Ovary (tissue), 9 donors: ENCODE measurements around the gene FAM53A. TPM values are rescaled to one million over a fixed set of nuclear protein-coding genes. Genes with fewer than 3 reads are reported as not detected.

Source experiments
- DNase-seq, 5 donors: peaks; one replicate each; pipeline ENCODE4 v3.0.0-alpha.2; 2019 to 2020
- H3K27ac ChIP-seq, 2 donors: fragments of 200-600 bp; one replicate each; pipeline versions ENCODE4 v1.5.1 to v1.8.0; 2019 to 2022
- H3K27me3 ChIP-seq: fragments of 200-600 bp; one replicate; pipeline ENCODE4 v1.8.0; 2022
- H3K36me3 ChIP-seq: fragments of 200-600 bp; sonication (generic); one replicate; pipeline ENCODE4 v1.5.1; 2019
- H3K4me1 ChIP-seq: one replicate; pipeline ENCODE4 v1.8.1; 2013; ENCODE audit warnings: mild to moderate bottlenecking, moderate library complexity; ENCODE audit not compliant: insufficient read depth
- H3K4me3 ChIP-seq: fragments of 200-600 bp; sonication (generic); one replicate; pipeline ENCODE4 v1.5.1; 2017
- H3K9me3 ChIP-seq, 2 donors: fragments of 200-600 bp in 1 of 2; sonication (generic) in 1 of 2; one replicate each; pipeline versions ENCODE4 v1.5.1 to v1.8.1; 2013 to 2019; ENCODE audit warnings: mild to moderate bottlenecking in 1 of 2, moderate library complexity in 1 of 2
- CTCF ChIP-seq, 3 donors: fragments of 450-650 bp in 2 of 3; fragments of 200-600 bp in 1 of 3; IDR thresholded peaks; one replicate each; pipeline versions ENCODE4 v1.5.1 to v1.8.0; 2016 to 2022; ENCODE audit warnings: antibody characterized with exemption in 3 of 3, mild to moderate bottlenecking in 1 of 3
- EP300 ChIP-seq: sonication (generic); formaldehyde crosslinking; IDR thresholded peaks from one replicate; pipeline ENCODE4 v1.6.1; 2017; ENCODE audit warnings: antibody characterized with exemption
- POLR2A ChIP-seq: fragments of 450-650 bp; IDR thresholded peaks from one replicate; pipeline ENCODE4 v1.6.1; 2017; ENCODE audit warnings: antibody characterized with exemption, mild to moderate bottlenecking, moderate library complexity
- WGBS, 3 donors: extraction: QIAGEN DNeasy Blood & Tissue Kit in 1 of 3; methylation state at CpG; one replicate each; pipeline versions ENCODE4 v1.1.5 to v1.1.7; 2013 to 2017; 5-methylcytosine and 5-hydroxymethylcytosine counted together
- intact Hi-C, 4 donors: fragments of 100-400 bp; cut with DNase I; formaldehyde crosslinking; loops; one replicate each; pipeline versions ENCODE4 v1.11.0 to v1.15.1; 2022 to 2023
- polyA plus RNA-seq, 2 donors: library from polyadenylated mRNA; stranded (reverse); fragments of 200-250 nt in 1 of 2; fragments of 350-450 nt in 1 of 2; fragmentation: Illumina TruSeq in 1 of 2; extraction: RNeasy Lipid Tissue Mini Kit (QIAGEN cat#74804) in 1 of 2; gene quantifications; one replicate each; pipeline ENCODE4 v1.2.3, GENCODE V29; 2013 to 2014
- total RNA-seq, 7 donors: library from RNA; depleted of rRNA in 2 of 7; stranded (reverse); fragments of >200 nt in 2 of 7; fragmentation: NEBNext Ultra II Directional in 3 of 7; extraction: Animal tissue kit (Norgen Biotek cat#: 25700) in 3 of 7; gene quantifications; one replicate each; pipeline versions ENCODE4 v1.1.0 to v1.2.4, GENCODE V29; 2016 to 2023
- donor health status: DM: no; HTN: no; CAD: no; lungs with moderate emphysema.
- donor health status: DM: no; HTN: no; CAD: no.
- donor health status: Bipolar disorder and iron deficiency.
- donor health status: DM: yes; HTN: yes; CAD: no.
- donor health status: DM: no; HTN: no; CAD: no.
- donor health status: DM: yes; HTN: yes; CAD: no.

Gene FAM53A
- total and polyA plus RNA-seq, 9 donors, result 0.32 to 5.1 (median 2.4) TPM

GRCh38 chr4:1614502-1614853, 69.6 kb downstream of the FAM53A start:
- no peak for TF ChIP-seq POLR2A
- no peak for TF ChIP-seq EP300
- TF ChIP-seq CTCF (IDR thresholded peaks at IDR 0.05), result no peak
- Histone ChIP-seq H3K36me3 (no peaks in the 10 kb centered on the region), H3K27me3 (no peaks in the 10 kb centered on the region), H3K9me3 (no peaks in the 10 kb centered on the region), H3K4me3 (no peak overlapping the region), H3K27ac (no peak overlapping the region), H3K4me1 (peaks cover 2% of the 10 kb centered on the region)
- no peak for DNase-seq
- intact Hi-C loops, result no loop called here
- 88 to 90% (median 90%) methylated on average over 17 of the region's 17 CpGs for WGBS, 3 donors

- Histone ChIP-seq H3K9me3 (no peaks in the 10 kb centered on the region), H3K36me3 (no peaks in the 10 kb centered on the region), H3K4me3 (no peak overlapping the region), H3K27ac (no peak overlapping the region), H3K4me1 (peaks cover 2% of the 10 kb centered on the region), H3K27me3 (no peaks in the 10 kb centered on the region)
- intact Hi-C loops, result no loop called here
- TF ChIP-seq CTCF (IDR thresholded peaks at IDR 0.05) (no peak), POLR2A (no peak), EP300 (no peak)
- 85 to 90% (median 90%) methylated on average over 17 of the region's 17 CpGs for WGBS, 3 donors
- no peak for DNase-seq
Measured at GRCh38 chr4:1614049-1614448, 70.1 kb downstream of the FAM53A start.

- no peak overlapping the region for H3K4me3 ChIP-seq
- 79 to 83% (median 82%) methylated on average over 9 of the region's 9 CpGs for WGBS, 3 donors
- no peak overlapping the region for H3K27ac ChIP-seq
- H3K27me3 ChIP-seq, result no peaks in the 10 kb centered on the region
- no peaks in the 10 kb centered on the region for H3K36me3 ChIP-seq
- H3K9me3 ChIP-seq, result no peaks in the 10 kb centered on the region
- H3K4me1 ChIP-seq, result peaks cover 2% of the 10 kb centered on the region
- TF ChIP-seq EP300 (no peak), POLR2A (no peak), CTCF (IDR thresholded peaks at IDR 0.05) (no peak)
- DNase-seq, result no peak
- intact Hi-C loops, result no loop called here
Measured at GRCh38 chr4:1613099-1613495, 71.0 kb downstream of the FAM53A start.

- H3K27ac ChIP-seq, result no peak overlapping the region
- WGBS, 3 donors, result 71 to 78% (median 75%) methylated on average over 29 of the region's 29 CpGs
- TF ChIP-seq EP300 (no peak), POLR2A (no peak), CTCF (IDR thresholded peaks at IDR 0.05) (no peak)
Measured at GRCh38 chr4:1612278-1613098, 71.6 kb downstream of the FAM53A start.

More at GRCh38 chr4:1612278-1613098, 71.6 kb downstream of the FAM53A start:
- intact Hi-C loops, result no loop called here
- Histone ChIP-seq H3K27me3 (no peaks in the 10 kb centered on the region), H3K36me3 (no peaks in the 10 kb centered on the region), H3K4me3 (no peak overlapping the region), H3K9me3 (no peaks in the 10 kb centered on the region), H3K4me1 (peaks cover 2% of the 10 kb centered on the region)
- no peak for DNase-seq
